ENCODE data around the gene TBC1D22A. TPM values are rescaled to one million over a fixed set of nuclear protein-coding genes. Genes with fewer than 3 reads are reported as not detected.

The TBC1D22A gene
- total RNA-seq, 1 donor from 2014 or later, result 34.1 TPM

GRCh38 chr22:46734830-46735453 lies 27.5 kb upstream of the TBC1D22A start:
- Histone ChIP-seq H3K4me3 (peak overlapping the region; percentile 89), H3K27me3 (ENCODE audit: low read depth) (no peaks in the 10 kb centered on the region), H3K9me3 (no peaks in the 10 kb centered on the region), H3K4me1 (peaks cover 77% of the 10 kb centered on the region), H3K36me3 (peaks cover 8% of the 10 kb centered on the region), H3K27ac (peak overlapping the region; percentile 84)
- ATAC-seq (peak; percentile 39 to 48), DNase-seq (peak; percentile 79)
- intact Hi-C loops (cut with DNase I), result no loop called here
- no peak for TF ChIP-seq CTCF (IDR thresholded peaks at IDR 0.05)

GRCh38 chr22:46735747-46736608 lies 26.5 kb upstream of the TBC1D22A start:
- Histone ChIP-seq H3K27ac (peak overlapping the region; percentile 84), H3K9me3 (no peaks in the 10 kb centered on the region), H3K27me3 (ENCODE audit: low read depth) (no peaks in the 10 kb centered on the region), H3K4me3 (peak overlapping the region; percentile 89), H3K4me1 (peaks cover 73% of the 10 kb centered on the region), H3K36me3 (peaks cover 8% of the 10 kb centered on the region)
- ATAC-seq, result no peak
- intact Hi-C loops (cut with DNase I), result no loop called here
- no peak for TF ChIP-seq CTCF (IDR thresholded peaks at IDR 0.05)
- DNase-seq, result no peak

GRCh38 chr22:46736705-46737104 lies 25.7 kb upstream of the TBC1D22A start:
- intact Hi-C loops (cut with DNase I), result no loop called here
- Histone ChIP-seq H3K36me3 (peaks cover 4% of the 10 kb centered on the region), H3K27ac (peak overlapping the region; percentile 84), H3K4me1 (peaks cover 66% of the 10 kb centered on the region), H3K9me3 (no peaks in the 10 kb centered on the region), H3K4me3 (peak overlapping the region; percentile 89), H3K27me3 (ENCODE audit: low read depth) (no peaks in the 10 kb centered on the region)
- ATAC-seq (no peak), DNase-seq (no peak)
- no peak for TF ChIP-seq CTCF (IDR thresholded peaks at IDR 0.05)

- no peak for TF ChIP-seq CTCF (IDR thresholded peaks at IDR 0.05)
- H3K9me3 ChIP-seq, result no peaks in the 10 kb centered on the region
- H3K4me3 ChIP-seq, result peak overlapping the region; percentile 89
- H3K27ac ChIP-seq, result peak overlapping the region; percentile 84
- DNase-seq (no peak), ATAC-seq (peak; percentile 13 to 40)
- intact Hi-C loops (cut with DNase I), result no loop called here
- peaks cover 64% of the 10 kb centered on the region for H3K4me1 ChIP-seq
- no peaks in the 10 kb centered on the region for H3K36me3 ChIP-seq
- no peaks in the 10 kb centered on the region for H3K27me3 ChIP-seq (ENCODE audit: low read depth)
Measured at GRCh38 chr22:46737105-46737975, 25.1 kb upstream of the TBC1D22A start.

GRCh38 chr22:46737976-46738646 lies 24.3 kb upstream of the TBC1D22A start, which contains the start of gene CERK:
CERK (minus strand) TSS chr22:46738252; CDS start chr22:46738148, 104 bp downstream.
- DNase-seq (peak; percentile 75), ATAC-seq (peak; percentile 85)
- no peaks in the 10 kb centered on the region for H3K9me3 ChIP-seq
- intact Hi-C loops (cut with DNase I), result no loop called here
- H3K27me3 ChIP-seq (ENCODE audit: low read depth), result no peaks in the 10 kb centered on the region
- peaks cover 64% of the 10 kb centered on the region for H3K4me1 ChIP-seq
- peak within 1 kb of the TSS; percentile 89 for H3K4me3 ChIP-seq
- H3K36me3 ChIP-seq, result no peaks in the 10 kb centered on the region
- peak within 1 kb of the TSS; percentile 84 for H3K27ac ChIP-seq
- no peak for TF ChIP-seq CTCF (IDR thresholded peaks at IDR 0.05)

Data from lower lobe of right lung (tissue), 2 donors.